Kidney epithelial cell (primary cell): ENCODE data around the gene PSIP1. TPM values are rescaled to one million over a fixed set of nuclear protein-coding genes. Genes with fewer than 3 reads are reported as not detected.

Source experiments
- DNase-seq: peaks from one replicate; pipeline ENCODE4 v3.0.0-alpha.2; 2010; ENCODE audit warnings: low read depth
- H3K27me3 ChIP-seq: 2 replicates; pipeline ENCODE4 v1.6.0; 2011; ENCODE audit warnings: low read length; ENCODE audit not compliant: control insufficient read depth, insufficient read depth
- H3K36me3 ChIP-seq: 2 replicates; pipeline ENCODE4 v1.5.1; 2011; ENCODE audit warnings: low read length; ENCODE audit not compliant: control insufficient read depth, insufficient read depth
- H3K4me3 ChIP-seq: 2 replicates; pipeline ENCODE4 v1.5.1; 2011; ENCODE audit warnings: low read depth, mild to moderate bottlenecking, control low read depth, low read length
- CTCF ChIP-seq: IDR thresholded peaks from 2 replicates; pipeline ENCODE4 v1.5.1; 2011; ENCODE audit warnings: mild to moderate bottlenecking, moderate library complexity, low read length, control low read depth, inconsistent platforms; ENCODE audit not compliant: insufficient read depth, poor library complexity, severe bottlenecking
- total RNA-seq: library from RNA; depleted of rRNA; stranded (reverse); fragments of >200 nt; gene quantifications from 2 replicates; pipeline ENCODE4 v1.2.3, GENCODE V29; 2015

The PSIP1 gene
- total RNA-seq, 1 donor from 2014 or later: 25.9 TPM

- TF ChIP-seq CTCF: no peak
- H3K36me3 ChIP-seq: no peaks in the 10 kb centered on the region
- H3K4me3 ChIP-seq: no peak overlapping the region
- no peaks in the 10 kb centered on the region for H3K27me3 ChIP-seq
- no peak for DNase-seq
These were observed 12.3 kb downstream of the PSIP1 start for GRCh38 chr9:15498246-15498995.

GRCh38 chr9:15492485-15493150, 18.2 kb downstream of the PSIP1 start:
- Histone ChIP-seq H3K4me3 (no peak overlapping the region), H3K36me3 (no peaks in the 10 kb centered on the region), H3K27me3 (no peaks in the 10 kb centered on the region)
- no peak for TF ChIP-seq CTCF
- no peak for DNase-seq

GRCh38 chr9:15491950-15492349, 18.8 kb downstream of the PSIP1 start:
- H3K36me3 ChIP-seq: no peaks in the 10 kb centered on the region
- no peak for DNase-seq
- H3K4me3 ChIP-seq: no peak overlapping the region
- no peaks in the 10 kb centered on the region for H3K27me3 ChIP-seq
- TF ChIP-seq CTCF: no peak

- H3K27me3 ChIP-seq: no peaks in the 10 kb centered on the region
- H3K36me3 ChIP-seq: no peaks in the 10 kb centered on the region
- TF ChIP-seq CTCF: peak; percentile 47
- no peak for DNase-seq
- no peak overlapping the region for H3K4me3 ChIP-seq
These were observed 24.7 kb downstream of the PSIP1 start for GRCh38 chr9:15485836-15486666.

GRCh38 chr9:15484802-15485201, 26.0 kb downstream of the PSIP1 start:
- no peak for TF ChIP-seq CTCF
- Histone ChIP-seq H3K27me3 (no peaks in the 10 kb centered on the region), H3K4me3 (no peak overlapping the region), H3K36me3 (no peaks in the 10 kb centered on the region)
- DNase-seq: no peak
